ENCODE results near the gene GAREM1. TPM values are rescaled to one million over a fixed set of nuclear protein-coding genes. Genes with fewer than 3 reads are reported as not detected.

Gene GAREM1
- total and polyA plus RNA-seq, 12 donors, result 3.5 to 69.5 (median 23.0) TPM

DNA sequence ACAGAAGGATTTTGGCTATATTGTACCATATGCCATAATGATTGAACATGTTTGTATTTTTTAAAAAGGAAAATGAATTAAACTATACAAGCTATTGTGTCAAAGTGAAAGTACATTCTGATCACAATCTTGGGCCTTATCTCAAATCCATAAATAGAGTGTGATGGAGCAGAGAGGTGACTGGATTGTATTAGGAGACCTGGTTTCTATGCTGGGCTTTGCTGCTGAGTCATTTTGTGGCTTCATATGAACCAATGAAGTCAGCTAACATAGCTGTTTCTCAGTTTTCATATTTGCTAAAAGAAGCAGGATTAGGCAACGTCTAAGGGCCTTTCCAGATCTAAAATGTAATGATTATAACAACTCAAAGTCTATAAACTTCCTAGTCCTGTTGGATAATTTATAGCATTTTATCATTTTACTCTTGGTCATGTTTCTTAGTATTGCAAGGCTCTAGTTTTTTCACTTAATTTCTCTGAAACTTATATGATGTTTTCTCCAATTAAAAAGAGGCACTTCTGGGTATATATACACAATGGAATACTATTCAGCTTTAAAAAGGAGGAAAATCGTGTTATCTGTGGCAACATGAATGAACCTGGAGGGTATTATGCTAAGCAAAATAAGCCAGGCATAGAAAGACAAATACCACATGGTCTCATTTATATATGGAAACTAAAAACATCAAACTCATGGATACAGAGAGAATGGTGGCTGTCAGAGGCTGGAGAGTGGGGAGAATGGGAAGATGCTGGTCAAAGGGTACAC is 168.5 kb downstream of the GAREM1 start:
- Histone ChIP-seq H3K4me1 (replicated peaks in 1 of 2) (peaks cover 4 to 16% of the 10 kb centered on the region in 2 donors), H3K9me3 (replicated peaks in 1 of 3) (no peaks in the 10 kb centered on the region), H3K36me3 (replicated peaks in 1 of 2) (no peaks in the 10 kb centered on the region), H3K27ac (peak overlapping the region in 3 of 5 donors; percentile 29 to 64 (median 54)), H3K27me3 (no peaks in the 10 kb centered on the region), H3K4me3 (no peak overlapping the region)
- 53 to 62% (median 57%) methylated on average over 2 of the region's 2 CpGs for WGBS, 4 donors
- intact Hi-C loops (cut with DNase I), result no loop called here
- peak in 4 of 7 donors; percentile 38 to 62 (median 56) for DNase-seq
- TF ChIP-seq, protein P1, sequence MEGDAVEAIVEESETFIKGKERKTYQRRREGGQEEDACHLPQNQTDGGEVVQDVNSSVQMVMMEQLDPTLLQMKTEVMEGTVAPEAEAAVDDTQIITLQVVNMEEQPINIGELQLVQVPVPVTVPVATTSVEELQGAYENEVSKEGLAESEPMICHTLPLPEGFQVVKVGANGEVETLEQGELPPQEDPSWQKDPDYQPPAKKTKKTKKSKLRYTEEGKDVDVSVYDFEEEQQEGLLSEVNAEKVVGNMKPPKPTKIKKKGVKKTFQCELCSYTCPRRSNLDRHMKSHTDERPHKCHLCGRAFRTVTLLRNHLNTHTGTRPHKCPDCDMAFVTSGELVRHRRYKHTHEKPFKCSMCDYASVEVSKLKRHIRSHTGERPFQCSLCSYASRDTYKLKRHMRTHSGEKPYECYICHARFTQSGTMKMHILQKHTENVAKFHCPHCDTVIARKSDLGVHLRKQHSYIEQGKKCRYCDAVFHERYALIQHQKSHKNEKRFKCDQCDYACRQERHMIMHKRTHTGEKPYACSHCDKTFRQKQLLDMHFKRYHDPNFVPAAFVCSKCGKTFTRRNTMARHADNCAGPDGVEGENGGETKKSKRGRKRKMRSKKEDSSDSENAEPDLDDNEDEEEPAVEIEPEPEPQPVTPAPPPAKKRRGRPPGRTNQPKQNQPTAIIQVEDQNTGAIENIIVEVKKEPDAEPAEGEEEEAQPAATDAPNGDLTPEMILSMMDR (IDR thresholded peaks at IDR 0.05), result no peak
- peak in 1 of 2 donors; percentile 23 for TF ChIP-seq POLR2A (IDR thresholded peaks at IDR 0.05)

DNA sequence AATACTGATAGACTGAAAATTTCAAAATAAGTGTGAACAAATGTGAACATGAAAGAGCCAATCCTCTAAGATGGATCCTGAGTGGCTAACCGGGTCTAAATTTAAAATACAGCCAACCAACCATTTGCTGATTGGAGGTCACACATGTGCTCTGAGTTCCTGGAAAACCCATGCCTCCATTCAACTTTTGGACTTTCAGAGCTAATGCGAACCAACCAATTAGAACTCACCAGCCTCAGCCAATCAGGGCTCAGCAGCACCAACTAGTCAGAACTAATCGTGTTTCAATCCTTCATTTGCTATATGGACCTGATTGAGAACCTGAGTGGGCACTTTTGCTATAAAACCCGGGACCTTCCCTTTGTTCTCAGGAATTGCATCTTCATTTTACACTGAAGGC is 169.3 kb downstream of the GAREM1 start:
- H3K27ac ChIP-seq, result peak overlapping the region in 3 of 5 donors; percentile 29 to 64 (median 31)
- DNase-seq, result no peak
- 84 to 91% (median 90%) methylated on average over 4 of the region's 4 CpGs for WGBS, 4 donors
- H3K4me1 ChIP-seq (replicated peaks in 1 of 2), result peaks cover 4 to 16% of the 10 kb centered on the region in 2 donors
- no peak for TF ChIP-seq POLR2A (IDR thresholded peaks at IDR 0.05)
- TF ChIP-seq, protein P1 (IDR thresholded peaks at IDR 0.05), result no peak
- intact Hi-C loops (cut with DNase I), result no loop called here
- H3K27me3 ChIP-seq, result no peaks in the 10 kb centered on the region
- no peaks in the 10 kb centered on the region for H3K36me3 ChIP-seq (replicated peaks in 1 of 2)
- H3K4me3 ChIP-seq, result no peak overlapping the region
- H3K9me3 ChIP-seq (replicated peaks in 1 of 3), result no peaks in the 10 kb centered on the region

DNA sequence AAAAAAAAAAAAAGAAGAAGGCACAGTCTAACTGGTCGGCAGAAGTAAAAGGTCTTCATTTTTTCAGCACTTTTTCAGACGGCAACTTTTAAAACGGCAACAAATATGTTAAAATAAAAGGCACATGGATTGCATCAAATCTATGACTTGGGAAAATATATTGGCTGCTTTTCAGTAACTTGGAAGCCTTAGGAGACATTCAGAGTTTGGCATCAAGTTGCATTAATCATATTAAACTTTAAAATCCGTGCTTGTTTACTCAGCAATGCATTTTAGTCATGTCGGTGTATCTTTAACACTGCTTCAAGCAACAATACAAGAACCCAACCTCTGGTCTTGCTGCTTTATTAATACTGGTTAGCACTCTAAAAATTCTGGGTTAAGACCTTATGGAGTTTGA is 169.8 kb downstream of the GAREM1 start:
- Histone ChIP-seq H3K4me1 (replicated peaks in 1 of 2) (peaks cover 4 to 16% of the 10 kb centered on the region in 2 donors), H3K4me3 (no peak overlapping the region), H3K27me3 (no peaks in the 10 kb centered on the region), H3K27ac (peak overlapping the region in 2 of 5 donors; percentile 29 to 64), H3K9me3 (replicated peaks in 1 of 3) (no peaks in the 10 kb centered on the region), H3K36me3 (replicated peaks in 1 of 2) (no peaks in the 10 kb centered on the region)
- TF ChIP-seq POLR2A (IDR thresholded peaks at IDR 0.05), result no peak
- TF ChIP-seq, protein P1 (IDR thresholded peaks at IDR 0.05), result no peak
- no peak for DNase-seq
- intact Hi-C loops (cut with DNase I), result no loop called here
- WGBS, 4 donors, result 56 to 75% (median 66%) methylated on average over 5 of the region's 5 CpGs

DNA sequence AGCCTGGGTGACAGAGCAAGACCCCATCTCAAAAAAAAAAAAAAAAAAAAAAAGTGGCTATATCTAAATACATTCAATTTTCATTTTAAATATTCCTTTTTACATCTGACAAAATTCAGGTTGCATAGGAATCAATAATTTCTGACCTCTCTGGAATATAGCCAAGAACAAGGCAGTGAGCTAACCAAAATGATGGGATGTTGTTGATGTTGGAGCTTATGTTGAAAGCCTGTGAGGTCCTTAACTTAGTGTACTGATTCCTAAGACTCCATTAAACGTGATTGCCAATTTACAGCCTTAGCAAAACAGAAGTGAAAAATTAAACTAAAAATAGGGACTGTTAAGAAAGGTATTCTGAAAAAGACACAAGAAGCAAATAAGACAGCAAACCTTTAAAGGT is 171.2 kb downstream of the GAREM1 start:
- Histone ChIP-seq H3K4me3 (no peak overlapping the region), H3K27me3 (no peaks in the 10 kb centered on the region), H3K9me3 (replicated peaks in 1 of 3) (no peaks in the 10 kb centered on the region), H3K4me1 (replicated peaks in 1 of 2) (peaks cover 4 to 16% of the 10 kb centered on the region in 2 donors), H3K36me3 (replicated peaks in 1 of 2) (no peaks in the 10 kb centered on the region), H3K27ac (no peak overlapping the region)
- WGBS, 4 donors, result 74 to 78% (median 76%) methylated on average over 1 of the region's 1 CpG
- intact Hi-C loops (cut with DNase I), result no loop called here
- TF ChIP-seq, protein P1 (IDR thresholded peaks at IDR 0.05), result no peak
- TF ChIP-seq POLR2A (IDR thresholded peaks at IDR 0.05), result no peak
- DNase-seq, result no peak
